Fibroblast of upper back skin (primary cell): ENCODE data around the gene VAV1.
"Not testable (repeated sequence)": the region's sequence is repeated elsewhere in the genome, so short reads cannot be mapped to it uniquely, and the experiment has no call there.

Source experiments
- DNase-seq: peaks from one replicate; pipeline ENCODE4 v3.0.0-alpha.2; 2013

Gene VAV1

DNA sequence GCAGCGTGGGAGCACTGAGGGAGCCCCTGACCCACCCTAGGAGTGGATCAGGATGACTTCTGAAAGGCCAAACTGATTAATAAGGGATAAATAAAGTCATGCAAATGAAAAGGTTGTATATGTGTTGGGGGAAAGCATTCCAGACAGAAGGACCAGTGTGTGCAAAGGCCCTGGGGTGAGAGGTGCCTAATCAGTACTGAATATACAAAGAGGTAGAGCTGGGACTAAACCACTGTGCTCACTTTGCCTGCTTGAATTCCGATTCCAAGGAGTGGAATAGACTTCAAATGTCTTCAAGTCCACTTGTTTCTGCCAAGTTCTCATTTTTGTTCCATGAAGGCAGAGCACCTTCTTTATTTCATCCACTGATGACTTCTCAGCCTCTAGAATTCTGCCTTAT lies 82.2 kb downstream of the VAV1 start:
- DNase-seq = no peak

DNA sequence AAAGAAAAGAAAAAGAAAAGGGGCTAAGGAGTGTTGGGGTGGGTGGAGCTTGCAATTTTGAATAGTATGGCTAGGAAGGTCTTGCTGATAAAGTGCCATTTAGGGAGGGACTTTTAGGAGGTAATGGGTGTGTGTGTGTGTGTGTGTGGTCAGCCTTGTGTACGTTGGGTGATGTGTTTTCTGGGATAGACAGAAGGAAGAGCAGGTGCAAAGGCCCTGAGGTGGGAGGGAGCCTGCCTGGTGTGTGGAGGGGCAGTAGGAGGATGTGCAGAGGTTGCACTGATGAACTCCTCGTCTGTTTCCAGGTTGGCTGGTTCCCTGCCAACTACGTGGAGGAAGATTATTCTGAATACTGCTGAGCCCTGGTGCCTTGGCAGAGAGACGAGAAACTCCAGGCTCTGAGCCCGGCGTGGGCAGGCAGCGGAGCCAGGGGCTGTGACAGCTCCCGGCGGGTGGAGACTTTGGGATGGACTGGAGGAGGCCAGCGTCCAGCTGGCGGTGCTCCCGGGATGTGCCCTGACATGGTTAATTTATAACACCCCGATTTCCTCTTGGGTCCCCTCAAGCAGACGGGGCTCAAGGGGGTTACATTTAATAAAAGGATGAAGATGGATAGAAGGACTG lies 84.4 kb downstream of the VAV1 start:
- DNase-seq = no peak

DNA sequence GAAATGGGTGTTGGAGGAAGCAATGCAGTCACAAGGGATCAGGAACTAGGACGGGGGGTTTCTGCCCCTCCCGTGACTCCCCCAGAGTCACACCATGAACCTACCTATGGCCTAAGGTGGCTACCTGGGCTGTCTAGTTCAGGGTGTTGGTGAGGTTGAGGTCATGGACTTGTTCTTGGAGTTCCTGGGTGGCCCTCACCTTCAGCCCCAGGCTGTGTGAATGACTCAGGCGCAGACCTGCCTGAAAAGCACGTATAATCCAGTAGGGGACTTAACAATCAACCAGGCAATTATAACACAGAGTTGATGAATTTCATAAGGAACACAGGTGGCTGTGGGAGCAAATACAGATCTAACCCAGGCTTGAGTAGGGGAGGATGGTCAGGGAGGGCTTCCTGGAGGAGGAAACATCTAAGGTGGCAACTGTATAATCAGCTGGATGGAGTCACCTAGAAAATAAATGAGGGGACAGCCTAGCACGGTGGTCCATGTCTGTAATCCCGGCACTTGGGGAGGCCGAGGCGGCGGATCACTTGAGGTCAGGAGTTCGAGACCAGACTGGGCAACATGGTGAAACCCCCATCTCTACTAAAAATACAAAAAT lies 89.3 kb downstream of the VAV1 start:
- no peak for DNase-seq

DNA sequence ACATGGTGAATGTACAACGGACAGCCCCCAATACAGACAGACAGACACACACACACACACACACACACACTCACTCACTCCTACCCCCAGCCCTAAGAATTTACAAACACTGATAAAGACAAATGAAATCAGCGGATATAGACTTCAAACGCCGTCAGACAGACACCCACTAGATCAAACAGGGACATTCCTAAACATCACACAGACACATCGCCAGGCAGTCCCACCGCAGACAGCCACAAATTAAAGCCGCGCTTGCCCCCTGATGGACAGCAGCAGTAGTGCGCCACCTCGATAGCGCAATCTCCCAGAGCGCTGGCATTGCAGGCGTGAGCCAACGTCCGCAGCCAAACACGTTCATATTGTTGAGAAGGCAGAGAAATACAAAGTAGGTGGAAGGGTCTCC lies 90.2 kb downstream of the VAV1 start:
- DNase-seq = peak; percentile 79

DNA sequence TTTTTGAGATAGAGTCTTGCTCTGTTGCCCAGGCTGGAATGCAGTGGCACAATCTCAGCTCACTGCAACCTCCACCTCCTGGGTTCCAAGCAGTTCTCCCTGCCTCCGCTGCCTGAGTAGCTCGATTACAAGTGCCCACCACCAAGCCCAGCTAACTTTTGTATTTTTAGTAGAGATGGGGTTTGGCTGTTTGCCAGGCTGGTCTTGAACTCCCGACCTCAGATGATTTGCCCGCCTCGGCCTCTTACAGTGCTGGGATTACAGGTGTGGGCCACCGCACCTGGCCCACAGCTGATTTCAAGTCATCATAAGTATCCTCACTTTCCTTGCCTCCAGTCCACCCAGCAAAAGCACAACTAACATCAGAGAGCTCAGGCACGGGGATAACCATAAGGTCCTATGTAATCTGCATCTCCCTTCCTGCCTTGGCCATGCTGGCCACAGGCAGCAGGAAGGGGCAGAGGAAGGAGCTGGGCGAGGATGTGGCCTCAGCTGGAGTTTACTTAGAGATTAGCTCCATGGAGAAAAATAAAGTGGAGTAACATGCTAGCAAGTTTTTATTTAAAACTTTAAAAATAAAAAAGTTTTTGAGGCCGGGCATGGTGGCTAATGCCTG lies 91.9 kb downstream of the VAV1 start:
- no peak for DNase-seq

DNA sequence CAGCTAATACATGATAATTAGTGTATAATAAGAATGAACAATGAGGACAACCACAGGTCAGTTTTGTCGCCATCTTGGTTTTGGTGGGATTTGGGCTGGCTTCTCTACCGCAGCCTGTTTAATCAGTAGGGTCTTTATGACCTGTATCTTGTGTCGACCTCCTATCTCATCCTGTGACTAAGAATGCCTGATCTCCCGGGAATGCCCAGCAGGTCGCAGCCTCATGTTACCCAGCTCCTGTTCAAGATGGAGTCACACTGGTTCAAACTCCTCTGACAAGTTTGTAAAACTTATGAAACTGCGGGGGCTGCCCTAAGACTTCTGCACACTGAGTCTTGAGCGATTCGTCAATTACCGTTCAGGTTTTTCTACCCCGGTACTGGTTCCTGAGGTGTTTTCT lies 93.3 kb downstream of the VAV1 start:
- DNase-seq = no peak

DNA sequence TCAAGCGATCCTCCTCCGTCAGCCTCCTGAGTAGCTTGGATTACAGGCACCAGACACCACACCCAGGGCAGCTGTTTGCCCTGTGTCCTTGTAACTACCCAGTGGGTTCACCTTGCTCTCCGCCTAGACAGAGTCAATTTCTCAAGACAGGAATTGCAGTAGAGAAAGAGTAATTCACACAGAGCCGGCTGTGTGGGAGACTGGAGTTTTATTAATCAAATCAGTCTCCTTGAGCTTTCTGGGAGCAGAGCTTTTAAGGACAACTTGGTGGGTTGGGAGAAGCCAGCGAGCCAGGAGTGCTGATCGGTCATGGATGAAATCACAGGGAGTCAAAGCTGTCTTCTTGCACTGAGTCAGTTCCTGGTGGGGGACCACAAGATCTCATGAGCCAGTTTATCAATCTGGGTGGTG lies 94.2 kb downstream of the VAV1 start:
- DNase-seq = no peak

DNA sequence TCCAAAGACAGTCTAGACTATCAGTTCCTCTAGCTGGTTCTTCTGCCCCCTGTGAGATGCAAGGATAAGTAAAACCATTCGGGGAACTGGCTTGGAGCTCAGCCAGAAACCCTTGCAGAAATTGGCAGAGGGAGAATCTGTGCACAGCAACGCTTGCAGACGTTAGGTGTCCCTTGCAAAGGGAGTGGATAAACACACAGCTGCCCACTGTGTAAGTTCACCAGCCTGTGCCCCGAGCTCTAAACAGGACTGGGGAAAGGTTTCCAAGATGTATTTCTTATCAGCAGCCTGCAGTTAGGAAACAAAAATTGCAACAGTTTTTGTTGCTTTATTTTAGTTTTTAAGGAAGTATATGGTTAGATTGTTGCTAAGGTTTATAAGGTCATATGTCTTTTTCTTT lies 95.8 kb downstream of the VAV1 start:
- no peak for DNase-seq

DNA sequence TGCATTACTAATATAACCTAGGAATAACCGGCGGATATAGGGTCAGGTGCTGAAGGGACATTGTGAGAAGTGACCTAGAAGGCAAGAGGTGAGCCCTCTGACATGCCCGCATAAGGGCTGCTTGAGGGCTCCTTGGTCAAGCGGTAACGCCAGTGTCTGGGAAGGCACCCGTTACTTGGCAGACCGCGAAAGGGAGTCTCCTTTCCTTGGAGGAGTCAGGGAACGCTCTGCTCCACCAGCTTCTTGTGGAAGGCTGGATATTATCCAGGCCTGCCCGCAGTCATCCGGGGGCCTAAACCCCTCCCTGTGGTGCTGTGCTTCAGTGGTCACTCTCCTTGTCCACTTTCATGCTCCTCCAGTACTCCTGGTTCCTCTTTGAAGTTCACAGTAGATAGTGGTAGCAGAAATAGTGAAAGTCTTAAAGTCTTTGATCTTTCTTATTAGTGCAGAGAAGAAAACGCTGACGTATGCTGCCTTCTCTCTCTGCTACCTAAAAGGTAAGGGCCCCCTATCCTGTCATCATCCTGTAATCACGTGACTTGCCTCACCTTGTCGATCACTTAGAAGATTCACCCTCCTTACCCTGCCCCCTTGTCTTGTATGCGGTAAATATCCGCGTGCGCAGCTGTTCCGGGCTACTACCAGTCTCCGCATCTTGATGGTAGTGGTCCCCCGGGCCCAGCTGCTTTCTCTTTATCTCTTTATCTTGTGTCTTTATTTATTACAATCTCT lies 96.8 kb downstream of the VAV1 start:
- not testable (repeated sequence) for DNase-seq

DNA sequence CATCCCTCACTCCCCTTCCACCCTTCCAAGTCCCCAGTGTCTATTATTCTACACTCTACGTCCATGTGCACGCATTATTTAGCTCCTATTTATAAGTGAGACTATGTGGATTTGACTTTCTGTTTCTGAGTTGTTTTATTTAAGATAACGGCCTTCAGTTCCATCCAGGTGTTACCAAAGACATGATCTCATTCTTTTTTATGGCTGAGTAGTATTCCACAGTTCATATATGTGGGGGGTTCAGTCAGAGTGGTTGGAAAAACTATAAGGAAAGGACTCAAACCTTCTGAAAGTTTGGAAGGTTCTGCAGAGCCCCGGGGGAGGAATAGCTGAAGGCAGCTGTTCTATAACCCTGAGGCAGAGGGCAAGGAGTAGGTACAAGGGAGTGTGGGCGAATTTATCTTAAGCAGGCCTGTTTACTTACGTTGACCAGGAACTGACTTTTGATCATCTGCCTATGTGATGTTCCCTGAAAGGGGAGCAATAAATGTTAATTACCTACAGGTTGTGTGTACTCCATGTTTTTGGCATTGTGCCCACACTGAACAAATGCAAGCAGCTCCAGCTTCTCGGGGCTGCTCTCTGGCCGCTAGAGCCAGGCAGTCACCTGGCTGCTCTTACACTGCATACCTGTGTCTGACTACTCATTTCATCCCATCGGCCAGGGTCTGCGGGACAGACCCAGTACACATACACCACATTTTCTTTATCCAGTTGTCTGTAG lies 101.4 kb downstream of the VAV1 start:
- no peak for DNase-seq

DNA sequence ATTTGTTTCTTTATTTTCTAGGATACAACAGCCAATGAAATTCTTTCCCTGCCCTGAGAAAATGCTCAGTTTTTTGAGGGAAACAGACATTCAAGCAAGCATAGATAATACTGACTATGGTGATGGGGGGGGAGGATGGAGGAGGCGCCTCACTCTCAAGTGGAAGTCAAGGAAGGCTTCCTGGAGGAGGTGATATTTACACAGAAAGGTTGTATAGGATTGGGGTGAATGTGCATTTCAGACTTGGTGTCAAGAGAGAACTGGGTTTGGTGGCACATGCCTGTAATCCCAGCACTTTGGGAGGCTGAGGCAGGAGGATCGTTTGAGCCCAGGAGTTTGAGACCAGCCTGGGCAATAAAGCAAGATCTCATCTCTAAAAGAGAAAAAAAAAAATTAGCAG lies 102.7 kb downstream of the VAV1 start:
- DNase-seq = no peak

DNA sequence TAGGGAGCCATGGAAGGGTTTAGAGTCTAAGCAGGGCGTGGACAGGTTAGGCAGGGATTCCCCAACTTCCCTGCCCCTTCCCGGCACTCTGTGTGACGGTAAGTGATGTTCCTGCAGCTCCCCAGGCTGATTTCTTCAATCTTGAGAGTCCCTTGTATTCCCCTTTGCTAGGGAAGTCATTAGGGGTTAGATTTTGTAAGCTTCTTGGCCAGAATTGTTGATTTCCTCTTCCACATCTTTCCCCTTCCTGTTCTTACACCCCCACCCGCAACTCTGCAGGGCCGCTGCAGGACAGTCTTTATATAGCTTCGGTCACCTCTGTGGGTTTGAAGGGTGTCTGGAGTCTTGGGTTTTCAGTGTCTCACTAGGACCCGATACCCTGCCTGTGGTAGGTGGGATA lies 104.2 kb downstream of the VAV1 start:
- no peak for DNase-seq

DNA sequence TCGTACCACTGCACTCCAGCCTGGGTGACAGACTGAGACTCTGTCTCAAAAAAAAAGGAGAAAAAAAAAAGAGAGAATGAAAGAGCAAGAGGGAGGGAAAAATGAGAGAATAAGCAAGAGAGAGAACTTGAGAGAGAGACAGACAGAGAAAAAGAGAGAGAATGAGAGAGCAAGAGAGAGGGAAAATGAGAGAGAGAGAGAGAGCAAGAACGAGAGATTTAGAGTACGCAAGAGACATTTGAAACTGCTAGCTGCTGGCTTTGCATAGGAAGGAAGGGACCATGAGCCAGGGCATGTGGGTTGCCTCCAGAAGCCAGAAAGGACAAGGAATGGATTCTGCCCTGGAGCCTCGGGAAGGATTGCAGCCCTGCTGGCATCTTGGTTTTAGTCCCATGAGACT lies 105.3 kb downstream of the VAV1 start:
- DNase-seq = no peak

DNA sequence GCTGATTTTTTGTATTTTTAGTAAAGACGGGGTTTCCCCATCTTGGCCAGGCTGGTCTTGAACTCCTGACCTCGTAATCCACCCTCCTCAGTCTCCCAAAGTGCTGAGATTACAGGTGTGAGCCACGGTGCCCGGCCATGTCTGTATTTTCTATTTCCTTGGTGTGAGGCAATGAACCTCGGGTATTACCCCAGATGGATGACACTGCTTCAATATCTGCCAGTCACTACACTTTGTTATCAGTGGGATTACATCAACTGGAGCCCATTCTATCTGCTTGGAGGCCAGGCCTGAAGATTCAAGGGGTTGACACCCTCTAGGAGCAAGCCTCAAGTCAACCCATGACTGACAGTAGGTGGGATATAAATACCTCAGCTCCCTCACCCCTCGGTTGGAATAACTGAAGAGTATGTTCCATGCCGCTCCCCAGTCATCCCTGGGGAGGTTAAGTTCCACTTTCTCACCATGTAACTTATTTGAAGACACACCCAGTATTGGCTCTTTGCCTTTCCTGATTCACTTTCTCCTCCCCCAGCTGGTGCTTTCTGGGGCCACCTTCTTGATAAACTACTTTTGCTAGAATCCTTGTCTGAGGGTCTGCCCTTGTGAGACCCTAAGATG lies 113.9 kb downstream of the VAV1 start:
- no peak for DNase-seq

DNA sequence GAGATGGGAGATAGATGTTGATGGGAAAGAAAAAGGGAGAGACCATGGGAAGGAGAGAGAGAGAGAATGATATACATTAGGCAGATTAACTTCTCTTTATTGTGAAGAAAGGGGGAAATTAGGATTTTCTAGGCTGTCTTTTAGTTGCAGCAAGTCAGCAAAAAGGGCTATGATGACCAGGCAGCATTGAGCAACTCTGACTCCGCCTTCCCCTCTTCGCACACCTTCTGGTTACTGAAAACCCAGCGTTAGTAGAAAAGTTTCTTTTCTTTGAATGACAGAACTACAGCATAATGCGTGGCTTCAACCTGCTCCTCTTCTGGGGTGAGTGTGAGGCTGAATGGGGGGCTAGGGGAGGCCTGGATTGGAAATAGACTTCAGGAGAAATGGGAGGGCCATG lies 114.8 kb downstream of the VAV1 start, which contains the start of gene ADGRE1:
TSS of gene ADGRE1 (plus strand) at position 264 of the 400 bp plus-strand sequence. CDS start at position 294, 30 bp downstream.
- no peak for DNase-seq

DNA sequence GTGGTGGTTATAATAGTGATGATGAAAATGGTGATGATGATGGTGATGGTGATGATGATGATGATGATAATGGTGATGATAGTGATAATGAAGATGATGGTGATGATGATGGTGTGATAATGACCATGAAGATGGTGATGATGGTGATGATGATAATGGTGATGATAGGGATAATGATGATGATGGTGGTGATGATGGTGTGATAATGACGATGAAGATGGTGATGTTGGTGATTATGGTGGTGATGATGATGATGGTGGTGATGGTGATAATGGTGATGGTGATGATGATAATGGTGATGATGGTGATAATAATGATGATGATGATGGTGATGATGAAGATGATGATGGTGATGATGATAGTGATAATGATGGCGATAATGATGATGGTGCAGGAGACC lies 116.5 kb downstream of the VAV1 start:
- DNase-seq = no peak

DNA sequence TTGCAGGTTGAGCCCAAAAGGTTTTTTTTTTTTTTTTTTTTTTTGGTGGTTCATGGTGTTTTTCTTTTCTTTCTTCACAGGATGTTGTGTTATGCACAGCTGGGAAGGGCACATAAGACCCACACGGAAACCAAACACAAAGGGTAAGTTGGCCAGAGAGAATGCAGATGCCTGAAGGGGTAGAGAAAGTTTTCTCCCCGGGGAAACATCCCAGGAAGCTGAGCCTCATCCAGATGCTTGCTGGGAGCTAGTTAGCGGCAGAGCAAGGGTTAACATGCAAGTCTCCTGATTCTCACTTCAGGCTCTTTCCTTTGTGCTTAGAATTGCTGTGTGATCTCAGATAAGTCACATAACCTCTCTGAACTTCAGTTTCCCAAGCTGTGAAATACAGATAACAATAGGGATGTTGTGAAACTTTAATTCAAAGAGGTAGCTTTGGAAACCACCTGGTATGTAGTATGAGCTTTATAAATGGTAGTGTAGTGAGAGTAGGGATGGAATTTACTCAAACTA lies 117.9 kb downstream of the VAV1 start:
- DNase-seq = no peak

DNA sequence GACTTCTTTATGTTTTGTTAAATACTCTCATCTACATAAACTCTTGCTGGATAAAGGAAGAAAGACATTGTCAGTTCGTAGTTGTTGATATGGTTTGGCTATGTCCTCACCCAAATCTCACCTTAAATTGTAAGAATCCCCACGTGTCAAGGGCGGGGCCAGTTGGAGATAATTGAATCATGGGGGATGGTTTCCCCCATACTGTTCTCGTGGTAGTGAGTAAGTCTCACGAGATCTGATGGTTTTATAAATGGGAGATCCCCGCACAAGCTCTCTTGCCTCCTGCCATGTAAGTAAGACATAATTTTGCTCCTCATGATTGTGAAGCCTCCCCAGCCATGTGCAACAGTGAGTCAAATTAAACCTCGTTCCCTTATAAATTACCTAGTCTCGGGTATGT lies 118.4 kb downstream of the VAV1 start:
- DNase-seq = no peak

DNA sequence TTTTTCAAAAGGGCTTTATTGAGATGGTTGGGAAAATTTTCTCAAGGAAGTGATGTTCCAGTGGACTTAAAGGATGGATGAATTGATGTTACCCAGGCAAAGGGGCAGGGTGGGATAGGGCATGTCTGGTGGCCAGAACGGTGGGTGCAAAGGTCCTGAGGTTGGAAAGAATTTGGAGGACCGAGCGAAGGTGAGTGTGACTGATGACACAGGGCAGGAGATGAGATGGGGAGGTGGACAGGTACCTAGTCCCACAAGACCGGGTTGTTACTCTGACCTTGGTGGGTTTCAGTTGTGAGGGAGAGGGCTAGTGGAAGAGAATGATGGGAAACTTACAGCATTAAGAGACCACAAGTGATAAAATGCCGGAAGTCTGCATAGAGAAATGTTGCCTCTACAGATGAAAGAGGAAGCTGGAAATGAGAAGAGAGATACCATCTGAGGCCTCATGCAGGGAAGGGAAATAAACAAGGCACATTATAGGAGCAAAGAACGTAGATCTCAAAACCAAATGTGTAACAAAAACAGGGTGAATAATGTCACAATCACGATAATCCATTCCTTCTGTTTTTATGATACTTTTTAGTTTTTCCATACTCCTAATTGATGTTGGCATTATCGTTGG lies 119.4 kb downstream of the VAV1 start:
- no peak for DNase-seq

DNA sequence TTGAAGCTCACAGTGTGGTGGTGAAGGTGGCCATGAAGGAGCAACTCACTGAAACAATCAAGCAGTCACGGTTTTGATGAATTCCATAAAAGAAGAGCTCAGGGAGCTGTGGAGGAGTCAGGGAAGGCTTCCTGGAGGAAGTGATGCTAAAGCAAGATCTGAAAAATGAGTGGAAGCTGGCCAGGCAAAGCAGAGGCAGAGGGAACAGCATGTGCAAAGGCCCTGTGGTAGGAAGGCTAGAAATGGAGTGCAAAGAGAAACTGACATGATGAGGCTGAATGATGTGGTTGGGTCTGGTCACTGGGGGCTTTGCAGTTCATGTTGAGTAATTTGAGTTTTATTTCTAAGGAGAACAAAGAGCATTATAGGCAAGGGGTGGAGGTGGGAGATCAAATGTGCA lies 121.8 kb downstream of the VAV1 start:
- DNase-seq = no peak

DNA sequence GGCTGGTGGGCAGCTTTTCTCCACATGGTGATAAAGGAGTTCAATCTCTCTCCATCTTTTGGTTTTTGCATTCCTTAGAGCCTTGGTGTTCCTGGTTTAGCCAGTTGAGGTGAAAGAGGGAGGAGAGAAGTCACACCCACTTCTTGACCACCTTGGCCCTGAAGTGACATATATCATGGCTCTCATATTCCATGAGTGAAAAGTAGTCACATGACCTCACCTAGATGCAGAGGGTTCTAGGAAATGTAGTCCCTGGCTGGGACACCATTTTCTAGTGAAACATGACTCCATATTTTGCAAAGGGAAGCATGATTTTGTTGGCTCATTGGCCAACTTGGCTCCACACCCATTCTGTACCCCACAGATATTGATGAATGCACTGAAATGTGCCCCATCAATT lies 130.9 kb downstream of the VAV1 start:
- DNase-seq = no peak

DNA sequence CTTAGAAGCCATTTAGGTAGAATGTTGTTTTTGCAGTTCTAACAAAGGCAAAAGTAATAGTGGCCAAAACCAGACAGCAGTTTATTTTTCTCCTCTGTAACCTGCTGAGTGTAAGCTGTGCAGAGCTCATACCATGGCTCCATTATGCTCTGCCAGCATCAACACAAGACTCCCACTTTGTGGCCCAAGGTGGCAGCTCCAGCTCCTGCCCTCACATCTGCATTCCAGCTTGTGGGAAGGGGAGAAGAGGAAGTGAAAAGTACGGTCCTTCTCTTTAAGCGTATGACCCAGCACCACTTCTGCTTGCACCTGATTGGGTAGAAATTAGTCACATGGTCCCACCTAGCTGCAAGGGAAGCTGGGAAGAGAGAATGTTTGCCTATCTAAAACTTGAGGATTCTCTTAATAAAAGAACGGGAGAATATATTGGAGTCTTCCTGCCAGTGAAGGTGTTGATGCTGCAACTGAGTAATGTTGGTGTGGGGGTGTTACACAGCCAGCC lies 134.1 kb downstream of the VAV1 start:
- no peak for DNase-seq
